MCF 10A (cell line): ENCODE data around the gene CACNB2. TPM values are rescaled to one million over a fixed set of nuclear protein-coding genes. Genes with fewer than 3 reads are reported as not detected.
A peak's percentile ranks its signal among the peaks of the same experiment; 100 is the strongest.

Source experiments
- BruUV-seq: library from RNA; stranded (reverse); fragments of 400-500 nt; replicated peaks from 2 replicates; lab custom pipeline; 2021; lab: Mats Ljungman, UMichigan
- CTCF ChIA-PET: fragments of 300-600 bp; sonication (Branson Sonifier 250); formaldehyde crosslinking; extraction: SDS; loops from one replicate; lab custom pipeline; 2021; ENCODE audit warnings: antibody characterized with exemption, inconsistent platforms; lab: Yijun Ruan, JAX
- POLR2A ChIA-PET: fragments of 300-600, 350-650 bp; sonication (Branson Sonifier 250); formaldehyde crosslinking; extraction: SDS; loops from one replicate; lab custom pipeline; 2020; ENCODE audit warnings: antibody characterized with exemption, inconsistent platforms; lab: Yijun Ruan, JAX
- DNase-seq: peaks from one replicate; pipeline ENCODE4 v3.0.0-alpha.2; 2018; ENCODE audit not compliant: unreplicated experiment
- H3K27ac Mint-ChIP-seq: one replicate; pipeline ENCODE4 v1.8.0; 2022; ENCODE audit warnings: mild to moderate bottlenecking, low read depth, mixed read lengths; ENCODE audit not compliant: unreplicated experiment
- H3K27me3 Mint-ChIP-seq: one replicate; pipeline ENCODE4 v1.8.0; 2022; ENCODE audit warnings: mixed read lengths; ENCODE audit not compliant: insufficient read depth, unreplicated experiment
- H3K36me3 Mint-ChIP-seq: one replicate; pipeline ENCODE4 v1.8.0; 2022; ENCODE audit warnings: mild to moderate bottlenecking, moderate library complexity, mixed read lengths; ENCODE audit not compliant: insufficient read depth, unreplicated experiment
- H3K4me1 Mint-ChIP-seq: one replicate; pipeline ENCODE4 v1.8.0; 2022; ENCODE audit warnings: mixed read lengths; ENCODE audit not compliant: insufficient read depth, unreplicated experiment
- H3K4me3 Mint-ChIP-seq: one replicate; pipeline ENCODE4 v1.8.0; 2022; ENCODE audit warnings: mild to moderate bottlenecking, moderate library complexity, mixed read lengths; ENCODE audit not compliant: unreplicated experiment
- H3K9me3 Mint-ChIP-seq: one replicate; pipeline ENCODE4 v1.8.0; 2022; ENCODE audit warnings: mixed read lengths; ENCODE audit not compliant: unreplicated experiment
- CTCF ChIP-seq: fragments of 200-600 bp; IDR thresholded peaks from one replicate; pipeline ENCODE4 v1.8.0; 2022; ENCODE audit warnings: antibody characterized with exemption, mild to moderate bottlenecking; ENCODE audit not compliant: unreplicated experiment
- intact Hi-C: fragments of 100-400 bp; cut with micrococcal nuclease; formaldehyde crosslinking; loops from 2 replicates; pipeline ENCODE4 v1.14.1; 2022
- total RNA-seq: library from RNA; stranded (reverse); gene quantifications from 2 replicates; pipeline ENCODE4 v1.2.3, GENCODE V29; 2022

CACNB2 gene
- total RNA-seq, 1 experiment from 2014 or later: 3.3 TPM

GRCh38 chr10:18142151-18142550, 1.9 kb downstream of the CACNB2 start:
- Mint-ChIP-seq H3K27me3 (no peaks in the 10 kb centered on the region), H3K27ac (no peak overlapping the region), H3K4me3 (peak overlapping the region; percentile 88), H3K36me3 (no peaks in the 10 kb centered on the region), H3K4me1 (peaks cover 36% of the 10 kb centered on the region), H3K9me3 (no peaks in the 10 kb centered on the region)
- no peak for DNase-seq
- intact Hi-C loops: no loop called here
- ChIA-PET CTCF (interaction anchor here (0.7 to 1.9 kb wide), 5 partner anchors 13 to 170 kb away, joined by 3 to 7 read pairs (median 4); no protein-coding TSS in a partner anchor), POLR2A (interaction anchor here (0.6 to 2.7 kb wide), 2 partner anchors 14 to 16 kb away, joined by 3 to 21 read pairs; no protein-coding TSS in a partner anchor)
- BruUV-seq: TSS peak; percentile 47
- no peak for TF ChIP-seq CTCF

- Mint-ChIP-seq H3K36me3 (no peaks in the 10 kb centered on the region), H3K4me1 (peaks cover 36% of the 10 kb centered on the region), H3K4me3 (no peak overlapping the region), H3K27me3 (no peaks in the 10 kb centered on the region), H3K27ac (peak overlapping the region; percentile 94), H3K9me3 (no peaks in the 10 kb centered on the region)
- TF ChIP-seq CTCF: no peak
- ChIA-PET CTCF (interaction anchor here (0.6 kb wide), 1 partner anchor 8 kb away, joined by 3 read pairs; no protein-coding TSS in a partner anchor), POLR2A (interaction anchor here (1.4 to 5.3 kb wide), 3 partner anchors 13 to 69 kb away, joined by 4 to 43 read pairs (median 6); no protein-coding TSS in a partner anchor)
- no peak for DNase-seq
- no TSS peak for BruUV-seq
- intact Hi-C loops: no loop called here
Measured at GRCh38 chr10:18144396-18144795, 4.2 kb downstream of the CACNB2 start.

GRCh38 chr10:18144928-18145327, 4.7 kb downstream of the CACNB2 start:
- Mint-ChIP-seq H3K36me3 (no peaks in the 10 kb centered on the region), H3K27me3 (no peaks in the 10 kb centered on the region), H3K4me3 (no peak overlapping the region), H3K4me1 (peaks cover 36% of the 10 kb centered on the region), H3K27ac (peak overlapping the region; percentile 94), H3K9me3 (no peaks in the 10 kb centered on the region)
- intact Hi-C loops: no loop called here
- ChIA-PET CTCF (interaction anchor here (0.9 kb wide), 1 partner anchor 95 kb away, joined by 4 read pairs; no protein-coding TSS in a partner anchor), POLR2A (interaction anchor here (0.7 to 5.3 kb wide), 4 partner anchors 13 to 72 kb away, joined by 3 to 43 read pairs (median 5); no protein-coding TSS in a partner anchor)
- DNase-seq: peak; percentile 51
- no peak for TF ChIP-seq CTCF
- no TSS peak for BruUV-seq

- H3K4me1 Mint-ChIP-seq: peaks cover 36% of the 10 kb centered on the region
- H3K27me3 Mint-ChIP-seq: no peaks in the 10 kb centered on the region
- POLR2A ChIA-PET: interaction anchor here (0.6 to 5.3 kb wide), 7 partner anchors 12 to 514 kb away, joined by 3 to 43 read pairs (median 4); partner anchors contain the start of gene STAM
- peak overlapping the region; percentile 5 for H3K4me3 Mint-ChIP-seq
- H3K27ac Mint-ChIP-seq: peak overlapping the region; percentile 94
- no peak for TF ChIP-seq CTCF
- CTCF ChIA-PET: interaction anchor here (0.6 to 0.9 kb wide), 9 partner anchors 80 to 1281 kb away, joined by 3 to 5 read pairs (median 3); no protein-coding TSS in a partner anchor
- BruUV-seq: no TSS peak
- peak; percentile 58 for DNase-seq
- no peaks in the 10 kb centered on the region for H3K9me3 Mint-ChIP-seq
- intact Hi-C loops: no loop called here
- no peaks in the 10 kb centered on the region for H3K36me3 Mint-ChIP-seq
Measured at GRCh38 chr10:18145652-18146051, 5.4 kb downstream of the CACNB2 start.
